ENCODE results near the gene SLFN5.

Gene SLFN5

GRCh38 chr17:35241520-35241919 lies 1.4 kb upstream of the SLFN5 start:
- ATAC-seq: no peak

GRCh38 chr17:35242158-35242804 lies 591 bp upstream of the SLFN5 start:
- peak; percentile 34 for ATAC-seq
- no peak for TF ChIP-seq PATZ1 (CRISPR knock-in tag; IDR thresholded peaks at IDR 0.05; ENCODE audit: borderline replicate concordance)
- no peak for TF ChIP-seq ZNF70 (CRISPR knock-in tag; IDR thresholded peaks at IDR 0.05)
- TF ChIP-seq ISL1 (CRISPR knock-in tag; IDR thresholded peaks at IDR 0.05): no peak
- no peak for TF ChIP-seq TOX (CRISPR knock-in tag; IDR thresholded peaks at IDR 0.05; ENCODE audit: borderline replicate concordance)
- TF ChIP-seq RARB (CRISPR knock-in tag; IDR thresholded peaks at IDR 0.05): no peak
- TF ChIP-seq SNAI2 (CRISPR knock-in tag; IDR thresholded peaks at IDR 0.05): no peak
- TF ChIP-seq ZC3H10 (CRISPR knock-in tag; IDR thresholded peaks at IDR 0.05): no peak
- no peak for TF ChIP-seq ZFP30 (CRISPR knock-in tag; IDR thresholded peaks at IDR 0.05)
- TF ChIP-seq ZFP3 (CRISPR knock-in tag; IDR thresholded peaks at IDR 0.05): no peak
- TF ChIP-seq CSDC2 (CRISPR knock-in tag; IDR thresholded peaks at IDR 0.05): no peak
- TF ChIP-seq TSHZ2 (CRISPR knock-in tag; IDR thresholded peaks at IDR 0.05): no peak

More at GRCh38 chr17:35241520-35241919, 1.4 kb upstream of the SLFN5 start:
- TF ChIP-seq RARB (CRISPR knock-in tag; IDR thresholded peaks at IDR 0.05): no peak
- TF ChIP-seq ZFP3 (CRISPR knock-in tag; IDR thresholded peaks at IDR 0.05): no peak
- TF ChIP-seq PPARA (CRISPR knock-in tag; IDR thresholded peaks at IDR 0.05; ENCODE audit: borderline replicate concordance): no peak
- no peak for TF ChIP-seq BACH2 (CRISPR knock-in tag; IDR thresholded peaks at IDR 0.05; ENCODE audit: borderline replicate concordance)
- TF ChIP-seq SNAI2 (CRISPR knock-in tag; IDR thresholded peaks at IDR 0.05): no peak
- no peak for TF ChIP-seq ARNTL (CRISPR knock-in tag; IDR thresholded peaks at IDR 0.05; ENCODE audit: borderline replicate concordance, low read depth)
- TF ChIP-seq TOX (CRISPR knock-in tag; IDR thresholded peaks at IDR 0.05; ENCODE audit: borderline replicate concordance): no peak
- TF ChIP-seq ESRRG (CRISPR knock-in tag; IDR thresholded peaks at IDR 0.05): no peak
- no peak for TF ChIP-seq ZFP30 (CRISPR knock-in tag; IDR thresholded peaks at IDR 0.05)
- TF ChIP-seq CREB5 (CRISPR knock-in tag; IDR thresholded peaks at IDR 0.05; ENCODE audit: low read depth): no peak
- no peak for TF ChIP-seq ZNF70 (CRISPR knock-in tag; IDR thresholded peaks at IDR 0.05)
- no peak for TF ChIP-seq ISL1 (CRISPR knock-in tag; IDR thresholded peaks at IDR 0.05)
- no peak for TF ChIP-seq GLIS3 (CRISPR knock-in tag; IDR thresholded peaks at IDR 0.05)
- no peak for TF ChIP-seq TSHZ2 (CRISPR knock-in tag; IDR thresholded peaks at IDR 0.05)
- TF ChIP-seq ZC3H10 (CRISPR knock-in tag; IDR thresholded peaks at IDR 0.05): no peak
- TF ChIP-seq CSDC2 (CRISPR knock-in tag; IDR thresholded peaks at IDR 0.05): no peak
- no peak for TF ChIP-seq OSR1 (CRISPR knock-in tag; IDR thresholded peaks at IDR 0.05)
- TF ChIP-seq PATZ1 (CRISPR knock-in tag; IDR thresholded peaks at IDR 0.05; ENCODE audit: borderline replicate concordance): no peak
- TF ChIP-seq CSRNP3 (CRISPR knock-in tag; IDR thresholded peaks at IDR 0.05): no peak
- no peak for TF ChIP-seq ZNF565 (CRISPR knock-in tag; conservative IDR thresholded peaks at IDR 0.05; ENCODE audit: low read depth)

Data from SK-N-SH treated with all-trans-retinoic acid at 6 μM for 48 hours (cell line).